GM12872 (cell line): ENCODE measurements around the gene NSMF.

Experiments used
- CTCF ChIP-seq: IDR thresholded peaks from 3 replicates; pipeline ENCODE4 v1.5.1; 2011; ENCODE audit warnings: low read depth, mild to moderate bottlenecking, low read length, moderate library complexity; ENCODE audit not compliant: insufficient read depth

The NSMF gene

GRCh38 chr9:137484551-137485315 lies 25.6 kb upstream of the NSMF start:
- no peak for TF ChIP-seq CTCF

- TF ChIP-seq CTCF, result no peak
Measured at GRCh38 chr9:137482094-137482781, 23.1 kb upstream of the NSMF start.

- no peak for TF ChIP-seq CTCF
Measured at GRCh38 chr9:137480686-137481683, 21.9 kb upstream of the NSMF start.

GRCh38 chr9:137479892-137480685 lies 21.0 kb upstream of the NSMF start:
- TF ChIP-seq CTCF, result no peak

GRCh38 chr9:137478962-137479861 lies 20.1 kb upstream of the NSMF start:
- no peak for TF ChIP-seq CTCF

- TF ChIP-seq CTCF, result no peak
Measured at GRCh38 chr9:137478613-137478961, 19.5 kb upstream of the NSMF start.
